Thoracic aorta (tissue), 2 donors: ENCODE data around the gene CPT1B. TPM values are rescaled to one million over a fixed set of nuclear protein-coding genes. Genes with fewer than 3 reads are reported as not detected.

Experiments used
- ATAC-seq: fragments of 150-250 bp; one replicate; pipeline ENCODE4 v1.8.0; 2017; ENCODE audit warnings: low read depth; ENCODE audit not compliant: insufficient number of reproducible peaks, low FRiP score
- DNase-seq: peaks from one replicate; pipeline ENCODE4 v3.0.0-alpha.2; 2020; ENCODE audit warnings: low spot score
- H3K27ac ChIP-seq, 2 donors: fragments of 200-600 bp; sonication (generic); 1 replicate in 1 of 2; 2 replicates in 1 of 2; pipeline ENCODE4 v1.5.1; 2016; ENCODE audit warnings: mild to moderate bottlenecking in 2 of 2, moderate library complexity in 2 of 2
- H3K27me3 ChIP-seq: fragments of 200-600 bp; sonication (generic); replicated peaks from 2 replicates; pipeline ENCODE4 v1.6.0; 2016; ENCODE audit warnings: mild to moderate bottlenecking; ENCODE audit not compliant: insufficient read depth
- H3K36me3 ChIP-seq: fragments of 200-600 bp; sonication (generic); one replicate; pipeline ENCODE4 v1.5.1; 2016
- H3K4me1 ChIP-seq, 2 donors: fragments of 200-600 bp; sonication (generic); 1 replicate in 1 of 2; 2 replicates in 1 of 2; pipeline versions ENCODE4 v1.5.1 to v1.6.0; 2016; ENCODE audit warnings: low read depth in 2 of 2, mild to moderate bottlenecking in 1 of 2; ENCODE audit not compliant: control insufficient read depth in 1 of 2
- H3K4me3 ChIP-seq: fragments of 200-600 bp; sonication (generic); 2 replicates; pipeline ENCODE4 v1.5.1; 2016; ENCODE audit warnings: mild to moderate bottlenecking
- H3K9me3 ChIP-seq: fragments of 200-600 bp; sonication (generic); 2 replicates; pipeline ENCODE4 v1.5.1; 2016
- total RNA-seq, 2 donors: library from RNA; depleted of rRNA; stranded (reverse); fragments of >200 nt; gene quantifications; one replicate each; pipeline versions ENCODE4 v1.1.0 to v1.2.3, GENCODE V29; 2016
- TF ChIP-seq, protein P1 (sequence below): fragments of 200-600 bp; sonication (generic); IDR thresholded peaks from one replicate; pipeline ENCODE4 v1.5.1; 2019; ENCODE audit warnings: antibody characterized with exemption

CPT1B gene
- total RNA-seq, 2 donors from 2014 or later, result 14.6 to 21.4 TPM

DNA sequence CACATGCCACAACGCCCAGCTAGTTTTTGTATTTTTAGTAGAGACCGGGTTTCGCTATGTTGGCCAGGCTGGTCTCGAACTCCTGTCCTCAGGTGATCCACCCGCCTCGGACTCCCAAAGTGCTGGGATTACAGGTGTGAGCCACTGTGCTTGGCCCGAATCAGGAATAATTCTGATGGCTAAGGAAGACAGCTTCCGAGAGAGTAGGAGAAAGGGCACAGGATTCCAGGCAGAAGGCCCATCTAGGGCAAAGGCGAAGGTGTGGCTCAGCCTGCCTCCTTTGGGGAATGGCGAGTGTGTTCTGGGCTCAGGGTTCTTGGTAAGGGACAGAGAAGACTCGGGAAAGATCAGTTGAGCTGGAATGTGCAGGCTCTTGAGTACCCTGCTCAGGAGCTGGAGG lies 13.9 kb downstream of the CPT1B start:
- TF ChIP-seq, protein P1, sequence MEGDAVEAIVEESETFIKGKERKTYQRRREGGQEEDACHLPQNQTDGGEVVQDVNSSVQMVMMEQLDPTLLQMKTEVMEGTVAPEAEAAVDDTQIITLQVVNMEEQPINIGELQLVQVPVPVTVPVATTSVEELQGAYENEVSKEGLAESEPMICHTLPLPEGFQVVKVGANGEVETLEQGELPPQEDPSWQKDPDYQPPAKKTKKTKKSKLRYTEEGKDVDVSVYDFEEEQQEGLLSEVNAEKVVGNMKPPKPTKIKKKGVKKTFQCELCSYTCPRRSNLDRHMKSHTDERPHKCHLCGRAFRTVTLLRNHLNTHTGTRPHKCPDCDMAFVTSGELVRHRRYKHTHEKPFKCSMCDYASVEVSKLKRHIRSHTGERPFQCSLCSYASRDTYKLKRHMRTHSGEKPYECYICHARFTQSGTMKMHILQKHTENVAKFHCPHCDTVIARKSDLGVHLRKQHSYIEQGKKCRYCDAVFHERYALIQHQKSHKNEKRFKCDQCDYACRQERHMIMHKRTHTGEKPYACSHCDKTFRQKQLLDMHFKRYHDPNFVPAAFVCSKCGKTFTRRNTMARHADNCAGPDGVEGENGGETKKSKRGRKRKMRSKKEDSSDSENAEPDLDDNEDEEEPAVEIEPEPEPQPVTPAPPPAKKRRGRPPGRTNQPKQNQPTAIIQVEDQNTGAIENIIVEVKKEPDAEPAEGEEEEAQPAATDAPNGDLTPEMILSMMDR, result no peak
- no peak for DNase-seq
- no peaks in the 10 kb centered on the region for H3K9me3 ChIP-seq
- H3K27ac ChIP-seq, result no peak overlapping the region
- H3K36me3 ChIP-seq, result no peaks in the 10 kb centered on the region
- H3K4me3 ChIP-seq, result no peak overlapping the region
- H3K27me3 ChIP-seq, result no peaks in the 10 kb centered on the region
- no peak for ATAC-seq
- peaks cover 9 to 13% of the 10 kb centered on the region in 2 donors for H3K4me1 ChIP-seq

DNA sequence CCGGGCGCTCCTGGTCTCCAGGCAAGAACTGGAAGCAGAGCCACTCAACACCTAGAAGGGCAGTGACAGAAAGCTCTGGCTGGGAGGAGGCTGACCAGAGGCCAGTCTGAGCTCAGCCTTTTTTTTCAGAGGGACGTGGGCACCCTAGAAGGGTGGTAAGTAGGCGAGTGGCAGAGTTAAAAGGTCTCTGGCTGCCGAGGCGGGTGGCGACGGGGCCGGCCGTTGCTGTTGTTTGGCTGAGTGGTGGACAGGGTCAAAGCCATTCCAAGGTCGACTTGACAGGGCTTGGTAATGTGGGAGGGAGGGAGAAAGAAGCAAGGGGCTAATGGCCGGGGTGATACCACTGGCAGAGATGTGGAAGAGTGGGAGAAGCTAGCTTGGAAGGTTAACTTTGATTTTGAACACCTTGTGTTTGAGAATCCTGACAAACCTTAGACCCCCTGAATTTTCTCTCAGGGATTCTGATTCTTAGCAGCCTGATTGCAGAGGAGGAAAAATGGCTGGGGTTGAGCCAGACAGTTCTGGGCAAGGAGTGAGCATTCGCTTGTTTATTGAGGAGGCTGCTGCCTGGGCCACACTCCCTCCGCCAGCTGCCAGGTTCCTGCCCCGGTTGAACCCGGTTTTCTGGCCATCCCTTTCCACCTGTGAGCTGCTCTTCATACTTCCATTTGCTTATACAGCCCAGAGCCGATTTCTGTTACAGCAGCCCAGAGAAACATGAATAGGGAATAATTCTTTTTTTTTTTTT lies 14.6 kb downstream of the CPT1B start:
- TF ChIP-seq, protein P1, result no peak
- DNase-seq (no peak), ATAC-seq (peak; percentile 11)
- H3K4me1 ChIP-seq, result peaks cover 9 to 13% of the 10 kb centered on the region in 2 donors
- no peaks in the 10 kb centered on the region for H3K9me3 ChIP-seq
- no peak overlapping the region for H3K27ac ChIP-seq
- no peaks in the 10 kb centered on the region for H3K36me3 ChIP-seq
- H3K27me3 ChIP-seq, result no peaks in the 10 kb centered on the region
- peak overlapping the region; percentile 95 for H3K4me3 ChIP-seq

DNA sequence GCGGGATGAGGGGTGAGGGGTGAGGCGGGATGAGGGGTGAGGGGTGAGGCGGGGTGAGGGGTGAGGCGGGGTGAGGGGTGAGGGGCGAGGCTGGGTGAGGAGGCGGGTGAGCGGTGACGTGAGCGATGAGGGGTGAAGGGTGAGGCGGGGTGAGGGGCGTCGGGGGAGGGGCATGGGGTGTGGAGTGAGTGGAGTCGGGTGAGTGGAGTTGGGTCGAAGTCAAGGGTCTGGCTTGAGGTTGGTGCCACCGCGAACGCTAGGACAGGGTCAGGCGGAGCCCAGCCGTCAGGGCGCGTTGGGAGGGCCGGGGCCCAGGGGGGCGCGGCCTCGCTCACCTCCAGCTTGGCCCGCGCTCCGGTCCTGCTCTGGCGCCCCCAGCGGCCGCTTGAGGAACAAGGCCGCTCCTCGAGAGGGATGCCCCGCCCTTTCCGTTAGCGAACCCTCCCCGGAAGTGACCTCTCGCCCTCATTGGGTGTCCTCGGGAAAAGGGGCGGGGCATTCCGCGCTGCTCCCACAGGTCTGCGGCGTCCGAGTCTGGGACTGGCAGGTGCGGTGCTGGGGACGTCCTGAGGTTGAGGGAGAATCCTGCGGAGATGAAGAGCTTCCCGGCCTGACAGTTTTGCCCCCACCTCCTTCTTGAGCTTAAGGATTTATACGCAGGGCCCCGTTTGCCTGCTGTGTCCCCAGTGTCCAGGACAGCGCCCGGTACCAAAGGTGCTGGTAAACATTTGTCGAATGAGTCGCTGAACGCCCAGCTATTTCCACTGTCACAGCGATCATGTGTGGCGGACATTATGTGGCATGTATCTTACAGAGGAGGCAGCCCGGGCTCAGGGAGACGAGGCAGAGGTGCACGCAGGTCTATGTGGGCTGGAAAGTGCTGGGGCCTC lies 15.5 kb downstream of the CPT1B start, which contains the start of gene SYCE3:
TSS of gene SYCE3 (minus strand) at position 397 of the 890 bp plus-strand sequence. CDS start 6,514 bp downstream, outside the sequence.
- peak within 1 kb of the TSS; percentile 95 for H3K4me3 ChIP-seq
- no peaks in the 10 kb centered on the region for H3K9me3 ChIP-seq
- H3K4me1 ChIP-seq, result peaks cover 9 to 13% of the 10 kb centered on the region in 2 donors
- H3K36me3 ChIP-seq, result no peaks in the 10 kb centered on the region
- DNase-seq, result peak; percentile 88
- ATAC-seq, result peak; percentile 86
- H3K27me3 ChIP-seq, result no peaks in the 10 kb centered on the region
- H3K27ac ChIP-seq, result no peak within 1 kb of the TSS
- TF ChIP-seq, protein P1, result peak; percentile 97

DNA sequence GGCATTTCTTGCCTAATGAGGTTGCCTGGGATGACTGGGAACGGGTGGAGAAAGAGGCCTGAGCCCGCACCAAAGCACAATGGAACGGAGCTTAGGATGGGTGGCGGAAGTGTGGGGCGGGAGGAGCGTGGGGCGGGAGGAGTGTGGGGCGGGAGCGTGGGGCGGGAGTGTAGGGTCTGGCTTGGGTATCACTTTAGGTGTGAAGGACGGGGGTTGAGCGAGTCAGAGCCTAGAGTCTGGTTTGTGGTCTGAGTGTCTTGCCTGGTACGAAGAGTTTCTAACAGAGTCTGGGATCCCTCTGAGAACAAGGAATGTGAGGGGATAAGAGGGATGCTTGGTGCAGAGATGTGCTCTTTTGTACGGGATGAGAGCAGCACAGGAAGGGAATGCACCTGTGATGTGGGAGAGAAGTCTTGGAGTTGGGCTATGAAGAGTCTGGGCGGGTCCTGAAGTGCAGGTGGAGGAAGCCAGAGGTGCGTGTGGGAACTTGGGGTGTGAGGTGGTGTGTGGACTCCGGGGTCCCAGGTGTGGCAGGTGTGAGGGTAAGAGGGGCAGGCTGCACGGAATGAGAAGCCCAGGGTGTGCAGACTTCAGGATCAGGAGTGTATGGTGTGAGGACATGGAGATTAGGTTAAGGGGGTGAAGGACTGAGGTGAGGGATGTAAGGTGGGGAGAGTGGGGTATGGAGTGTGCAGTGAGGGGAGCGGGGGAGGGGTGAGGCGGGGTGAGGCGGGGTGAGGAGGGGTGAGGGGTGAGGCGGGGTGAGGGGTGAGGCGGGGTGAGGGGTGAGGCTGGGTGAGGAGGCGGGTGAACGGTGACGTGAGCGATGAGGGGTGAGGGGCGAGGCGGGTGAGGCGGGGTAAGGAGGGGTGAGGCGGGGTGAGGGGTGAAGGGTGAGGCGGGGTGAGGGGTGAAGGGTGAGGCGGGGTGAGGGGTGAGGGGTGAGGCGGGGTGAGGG lies 16.5 kb downstream of the CPT1B start:
- H3K4me3 ChIP-seq, result no peak overlapping the region
- H3K4me1 ChIP-seq, result peaks cover 9 to 13% of the 10 kb centered on the region in 2 donors
- H3K9me3 ChIP-seq, result no peaks in the 10 kb centered on the region
- no peaks in the 10 kb centered on the region for H3K36me3 ChIP-seq
- no peak for DNase-seq
- H3K27ac ChIP-seq, result no peak overlapping the region
- TF ChIP-seq, protein P1, result no peak
- ATAC-seq, result no peak
- no peaks in the 10 kb centered on the region for H3K27me3 ChIP-seq
